Tibial artery (tissue), 4 donors: ENCODE measurements around the gene SLC4A3.

Experiments
- DNase-seq, 2 donors: peaks; one replicate each; pipeline ENCODE4 v3.0.0-alpha.2; 2019
- H3K27ac ChIP-seq, 2 donors: fragments of 200-600 bp; sonication (generic) in 1 of 2; 1 replicate in 1 of 2; 2 replicates in 1 of 2; pipeline ENCODE4 v1.5.1; 2018 to 2019; ENCODE audit warnings: mild to moderate bottlenecking in 1 of 2
- H3K27me3 ChIP-seq, 2 donors: fragments of 200-600 bp; sonication (generic) in 1 of 2; one replicate each; pipeline versions ENCODE4 v1.5.1 to v1.6.0; 2016 to 2019
- H3K36me3 ChIP-seq, 3 donors: fragments of 200-600 bp; sonication (generic) in 2 of 3; one replicate each; pipeline ENCODE4 v1.5.1; 2016 to 2019; ENCODE audit warnings: mild to moderate bottlenecking in 2 of 3
- H3K4me1 ChIP-seq, 4 donors: fragments of 200-600 bp; sonication (generic) in 2 of 4; 1 replicate in 3 of 4; 2 replicates in 1 of 4; pipeline ENCODE4 v1.5.1; 2016 to 2019
- H3K4me3 ChIP-seq, 2 donors: fragments of 200-600 bp; sonication (generic) in 1 of 2; 1 replicate in 1 of 2; 2 replicates in 1 of 2; pipeline ENCODE4 v1.5.1; 2018 to 2019; ENCODE audit warnings: mild to moderate bottlenecking in 2 of 2
- H3K9me3 ChIP-seq, 3 donors: fragments of 200-600 bp; sonication (generic) in 1 of 3; one replicate each; pipeline ENCODE4 v1.5.1; 2016 to 2019
- CTCF ChIP-seq, 2 experiments: fragments of 200-600 bp in 1 of 2; fragments of 450-650 bp in 1 of 2; IDR thresholded peaks; one replicate each; pipeline ENCODE4 v1.5.1; 2017 to 2019; ENCODE audit warnings: antibody characterized with exemption in 2 of 2, mild to moderate bottlenecking in 1 of 2, moderate library complexity in 1 of 2
- intact Hi-C: fragments of 100-400 bp; cut with DNase I; formaldehyde crosslinking; loops from one replicate; pipeline ENCODE4 v1.15.0; 2023; ENCODE audit warnings: low total_unique reads

Gene SLC4A3

GRCh38 chr2:219619235-219619634 is 8.2 kb upstream of the SLC4A3 start:
- Histone ChIP-seq H3K27me3 (no peaks in the 10 kb centered on the region), H3K9me3 (no peaks in the 10 kb centered on the region), H3K36me3 (peaks cover 14 to 25% (median 22%) of the 10 kb centered on the region in 3 donors), H3K4me3 (no peak overlapping the region), H3K27ac (no peak overlapping the region), H3K4me1 (no peaks in the 10 kb centered on the region)
- no peak for TF ChIP-seq CTCF (IDR thresholded peaks at IDR 0.05)
- no peak for DNase-seq
- intact Hi-C loops: no loop called here

- Histone ChIP-seq H3K36me3 (peaks cover 5 to 12% (median 9%) of the 10 kb centered on the region in 3 donors), H3K4me3 (no peak overlapping the region), H3K9me3 (no peaks in the 10 kb centered on the region), H3K27ac (no peak overlapping the region), H3K27me3 (no peaks in the 10 kb centered on the region), H3K4me1 (no peaks in the 10 kb centered on the region)
- TF ChIP-seq CTCF (IDR thresholded peaks at IDR 0.05): no peak
- no peak for DNase-seq
- intact Hi-C loops: no loop called here
Measured at GRCh38 chr2:219620546-219620945, 6.9 kb upstream of the SLC4A3 start.

DNA sequence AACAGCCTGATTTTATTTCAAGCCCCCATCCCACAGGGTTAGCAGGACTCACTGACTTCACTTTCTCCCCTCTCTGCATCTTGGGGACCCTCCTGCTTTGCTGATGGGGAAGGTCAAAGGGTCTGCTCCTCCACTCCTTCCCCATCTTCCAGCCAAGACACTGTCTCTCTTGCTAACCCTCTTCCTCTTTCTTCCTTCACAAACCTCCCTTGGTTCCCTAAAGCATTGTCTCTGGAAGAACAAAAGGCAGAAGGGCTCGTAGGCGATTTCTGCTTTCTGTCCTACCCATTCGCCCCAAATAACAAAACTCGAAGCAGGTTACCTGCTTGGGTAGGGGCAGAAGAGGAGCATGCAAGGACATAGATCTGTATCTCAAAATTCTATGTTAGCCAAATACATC is 5.5 kb upstream of the SLC4A3 start:
- Histone ChIP-seq H3K9me3 (no peaks in the 10 kb centered on the region), H3K4me1 (peaks cover 0 to 1% (median under 1%) of the 10 kb centered on the region in 4 donors), H3K4me3 (no peak overlapping the region), H3K27me3 (no peaks in the 10 kb centered on the region), H3K36me3 (no peaks in the 10 kb centered on the region), H3K27ac (no peak overlapping the region)
- no peak for TF ChIP-seq CTCF (IDR thresholded peaks at IDR 0.05)
- intact Hi-C loops: no loop called here
- DNase-seq: no peak

DNA sequence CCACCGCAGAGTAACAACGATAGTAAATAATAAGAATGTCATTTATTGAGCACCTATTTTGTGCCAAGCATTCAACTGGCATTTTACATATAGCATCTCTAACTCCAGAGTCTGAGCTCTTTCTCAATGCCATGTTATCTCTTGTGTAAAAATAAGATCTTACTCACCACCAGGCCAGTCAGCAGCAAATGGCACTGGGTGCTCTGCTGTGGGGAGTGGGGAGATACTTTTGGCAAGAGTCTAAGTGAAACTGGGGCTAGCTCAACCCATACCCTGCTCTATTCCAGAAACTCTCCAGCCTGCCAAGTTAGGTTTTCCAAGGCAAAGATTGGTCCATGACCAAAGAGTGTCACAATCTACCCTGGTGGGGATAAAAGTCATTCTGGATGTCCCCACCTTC is 5.0 kb upstream of the SLC4A3 start:
- H3K27me3 ChIP-seq: peaks cover 0 to 2% of the 10 kb centered on the region in 2 donors
- no peak for DNase-seq
- no peaks in the 10 kb centered on the region for H3K36me3 ChIP-seq
- no peaks in the 10 kb centered on the region for H3K9me3 ChIP-seq
- no peak for TF ChIP-seq CTCF (IDR thresholded peaks at IDR 0.05)
- no peak overlapping the region for H3K4me3 ChIP-seq
- intact Hi-C loops: no loop called here
- H3K4me1 ChIP-seq: peaks cover 0 to 5% (median 2%) of the 10 kb centered on the region in 4 donors
- H3K27ac ChIP-seq: no peak overlapping the region

GRCh38 chr2:219624565-219624964 is 2.9 kb upstream of the SLC4A3 start:
- H3K4me1 ChIP-seq: peaks cover 0 to 11% (median 10%) of the 10 kb centered on the region in 4 donors
- intact Hi-C loops: no loop called here
- TF ChIP-seq CTCF (IDR thresholded peaks at IDR 0.05): no peak

DNA sequence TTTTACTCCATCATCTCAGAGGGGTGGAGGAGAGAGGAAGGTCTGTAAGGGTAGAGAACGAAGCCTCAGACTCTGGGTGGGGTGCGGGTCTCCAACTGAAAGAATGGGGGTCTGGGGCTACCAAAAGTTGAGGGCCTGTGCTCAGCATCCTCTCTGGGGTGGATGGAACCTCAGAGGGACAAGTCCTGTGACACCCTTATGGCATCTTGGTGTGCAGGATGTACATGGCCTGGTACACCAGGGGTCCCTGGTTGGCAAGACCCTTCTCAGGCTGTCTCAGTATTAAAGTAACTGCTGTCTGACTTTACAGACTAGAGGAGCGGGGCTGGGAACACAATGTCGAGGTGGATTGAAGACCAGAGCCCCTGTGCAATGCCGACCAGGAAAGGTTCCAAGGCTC is 2.3 kb upstream of the SLC4A3 start:
- intact Hi-C loops: no loop called here
- TF ChIP-seq CTCF (IDR thresholded peaks at IDR 0.05): no peak
- Histone ChIP-seq H3K4me3 (no peak overlapping the region), H3K27me3 (peaks cover 0 to 17% of the 10 kb centered on the region in 2 donors), H3K27ac (no peak overlapping the region), H3K4me1 (peaks cover 0 to 11% (median 10%) of the 10 kb centered on the region in 4 donors), H3K9me3 (no peaks in the 10 kb centered on the region), H3K36me3 (no peaks in the 10 kb centered on the region)
- no peak for DNase-seq

More at GRCh38 chr2:219624565-219624964, 2.9 kb upstream of the SLC4A3 start:
- no peaks in the 10 kb centered on the region for H3K36me3 ChIP-seq
- H3K4me3 ChIP-seq: no peak overlapping the region
- peaks cover 0 to 17% of the 10 kb centered on the region in 2 donors for H3K27me3 ChIP-seq
- DNase-seq: no peak
- no peaks in the 10 kb centered on the region for H3K9me3 ChIP-seq
- no peak overlapping the region for H3K27ac ChIP-seq
